Skin epidermis (tissue), 12 donors: ENCODE data around the gene SLC5A10.

Experiments used
- H3K27ac ChIP-seq, 21 experiments: fragments of 200-600 bp; sonication (generic) in 11 of 21; one replicate each; pipeline ENCODE4 v1.5.0; 2020; ENCODE audit warnings: mild to moderate bottlenecking in 3 of 21, inconsistent platforms in 2 of 21, moderate library complexity in 2 of 21
- H3K4me3 ChIP-seq, 7 experiments: fragments of 200-600 bp; sonication (generic) in 2 of 7; one replicate each; pipeline ENCODE4 v1.5.0; 2020; ENCODE audit warnings: inconsistent platforms in 2 of 7, mild to moderate bottlenecking in 2 of 7, moderate library complexity in 1 of 7

The SLC5A10 gene

DNA sequence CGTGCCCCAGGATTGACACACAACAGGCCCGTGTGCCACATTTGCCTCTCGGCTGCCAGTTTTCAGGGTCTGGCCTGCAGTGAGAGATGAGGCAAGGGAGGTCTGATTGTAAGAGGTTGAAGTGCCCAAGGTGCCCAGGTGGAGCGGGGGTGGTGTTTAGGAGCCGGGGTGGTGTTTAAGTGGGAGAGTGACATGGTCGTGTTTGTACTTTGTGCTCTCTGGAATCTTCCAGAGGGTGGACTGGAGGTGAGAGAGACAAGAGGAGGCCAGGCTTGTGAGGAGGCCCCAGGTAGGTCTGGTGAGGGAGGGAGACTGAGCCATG, 10.5 kb downstream of the SLC5A10 start:
- Histone ChIP-seq H3K4me3 (no peak overlapping the region), H3K27ac (no peak overlapping the region)

DNA sequence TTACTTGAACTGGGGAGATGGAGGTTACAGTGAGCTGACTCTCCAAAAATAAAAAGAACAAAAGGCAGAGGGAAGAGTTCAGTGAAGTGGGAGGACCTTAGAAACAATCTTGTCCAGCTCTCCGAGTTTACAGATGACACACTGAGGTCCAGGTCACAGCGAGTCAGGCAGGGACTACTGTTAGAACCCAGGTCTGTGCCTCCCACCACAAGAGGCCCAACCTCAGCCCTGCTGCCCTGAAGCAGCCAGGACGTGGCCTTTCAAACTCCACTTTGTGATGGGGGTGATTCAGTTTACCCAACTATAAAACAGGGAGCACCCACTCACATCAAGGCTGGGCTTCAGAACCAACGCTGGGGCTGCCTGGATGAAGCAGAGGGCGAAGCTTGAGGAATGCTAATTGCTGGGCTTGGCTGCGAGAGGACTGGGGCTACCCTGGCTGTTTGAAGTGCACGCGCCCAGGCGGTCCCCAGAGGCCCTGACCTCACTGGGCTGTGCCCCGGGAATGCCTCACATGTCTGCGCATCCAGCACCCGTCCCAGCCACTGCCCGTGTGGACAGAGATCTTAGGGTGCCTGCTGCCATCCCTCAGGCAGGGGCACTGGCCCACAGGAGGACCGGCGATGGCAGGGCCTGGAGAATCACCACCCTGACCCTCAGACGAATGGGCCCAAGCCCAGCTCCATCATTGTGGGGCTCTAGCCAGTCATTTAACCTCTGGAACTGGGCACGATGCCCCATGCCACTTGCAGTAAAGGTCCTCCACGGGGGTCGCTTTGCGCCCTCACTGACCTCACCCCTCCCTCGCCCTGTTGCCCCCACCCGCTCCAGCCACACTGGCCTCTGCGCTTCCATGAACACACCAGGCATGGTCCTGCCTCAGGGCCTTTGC, 11.4 kb downstream of the SLC5A10 start:
- Histone ChIP-seq H3K27ac (no peak overlapping the region), H3K4me3 (no peak overlapping the region)

DNA sequence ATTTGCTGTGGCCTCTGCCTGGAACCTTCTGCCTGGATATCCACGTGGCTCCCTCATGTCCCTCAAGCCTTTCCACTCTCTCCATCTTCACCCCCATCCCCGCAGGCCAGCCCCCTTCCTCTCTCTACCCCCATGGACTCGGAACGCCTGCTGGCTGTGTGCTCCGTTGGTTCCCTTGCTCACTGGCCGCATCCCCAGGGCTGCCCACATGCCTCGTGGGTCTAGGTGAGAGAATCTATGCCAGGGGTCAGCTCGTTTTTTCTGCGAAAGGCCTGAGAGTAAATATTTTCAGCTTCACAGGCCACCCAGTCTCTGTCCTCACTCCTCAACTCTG, 12.0 kb downstream of the SLC5A10 start:
- Histone ChIP-seq H3K27ac (no peak overlapping the region), H3K4me3 (no peak overlapping the region)

DNA sequence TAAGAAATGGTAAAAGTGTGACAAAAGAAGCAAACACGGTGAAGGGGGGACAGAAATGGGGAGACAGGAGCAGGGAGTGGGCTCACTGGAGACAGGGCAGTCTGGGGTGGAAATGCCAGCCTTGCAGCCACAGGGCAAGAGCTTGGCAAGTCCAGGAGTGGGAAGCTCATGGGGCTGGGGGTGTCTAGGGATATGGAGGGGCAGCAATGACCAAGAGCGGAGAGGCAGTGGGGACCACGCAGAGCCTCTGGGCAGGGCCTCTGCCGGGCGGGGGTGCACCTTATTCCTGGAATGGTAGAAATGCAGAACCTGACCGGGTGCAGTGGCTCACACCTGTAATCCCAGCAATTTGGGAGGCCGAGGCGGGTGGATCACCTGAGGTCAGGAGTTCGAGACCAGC, 12.6 kb downstream of the SLC5A10 start:
- Histone ChIP-seq H3K4me3 (no peak overlapping the region), H3K27ac (no peak overlapping the region)

DNA sequence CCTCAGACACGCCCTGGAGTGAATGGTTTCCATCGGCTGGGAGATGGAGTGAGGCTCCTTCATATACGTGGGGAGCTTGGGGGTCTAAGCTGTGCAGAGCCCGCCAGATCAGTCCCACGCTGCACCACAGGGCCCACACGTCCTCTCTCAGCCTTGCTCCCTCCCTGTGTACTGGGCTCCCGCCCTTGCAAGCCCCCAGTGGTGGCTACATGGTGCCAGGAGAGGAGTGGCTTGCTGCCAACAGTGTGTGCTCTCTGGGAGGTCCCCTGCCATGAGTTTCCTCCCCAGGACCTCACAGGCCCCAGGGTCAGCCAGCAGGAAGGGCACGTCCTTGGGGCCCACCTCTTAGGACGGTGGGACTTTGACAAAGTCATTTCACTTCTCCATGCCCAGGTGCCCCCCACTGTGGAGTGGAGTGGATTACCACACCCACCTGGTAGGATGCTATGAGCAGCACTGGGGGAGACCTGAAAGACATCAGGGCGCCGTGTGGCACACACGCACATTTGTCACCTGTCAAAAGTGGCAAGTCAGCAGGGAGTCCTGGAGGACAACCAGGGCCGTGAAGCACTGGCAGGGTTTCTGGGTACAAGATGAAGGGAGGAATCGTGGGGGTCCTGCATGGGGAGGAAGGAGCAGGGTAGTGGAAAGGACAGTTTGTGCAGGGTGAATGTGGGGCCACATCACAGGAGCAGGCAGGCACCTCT, 13.7 kb downstream of the SLC5A10 start:
- Histone ChIP-seq H3K27ac (no peak overlapping the region), H3K4me3 (no peak overlapping the region)

DNA sequence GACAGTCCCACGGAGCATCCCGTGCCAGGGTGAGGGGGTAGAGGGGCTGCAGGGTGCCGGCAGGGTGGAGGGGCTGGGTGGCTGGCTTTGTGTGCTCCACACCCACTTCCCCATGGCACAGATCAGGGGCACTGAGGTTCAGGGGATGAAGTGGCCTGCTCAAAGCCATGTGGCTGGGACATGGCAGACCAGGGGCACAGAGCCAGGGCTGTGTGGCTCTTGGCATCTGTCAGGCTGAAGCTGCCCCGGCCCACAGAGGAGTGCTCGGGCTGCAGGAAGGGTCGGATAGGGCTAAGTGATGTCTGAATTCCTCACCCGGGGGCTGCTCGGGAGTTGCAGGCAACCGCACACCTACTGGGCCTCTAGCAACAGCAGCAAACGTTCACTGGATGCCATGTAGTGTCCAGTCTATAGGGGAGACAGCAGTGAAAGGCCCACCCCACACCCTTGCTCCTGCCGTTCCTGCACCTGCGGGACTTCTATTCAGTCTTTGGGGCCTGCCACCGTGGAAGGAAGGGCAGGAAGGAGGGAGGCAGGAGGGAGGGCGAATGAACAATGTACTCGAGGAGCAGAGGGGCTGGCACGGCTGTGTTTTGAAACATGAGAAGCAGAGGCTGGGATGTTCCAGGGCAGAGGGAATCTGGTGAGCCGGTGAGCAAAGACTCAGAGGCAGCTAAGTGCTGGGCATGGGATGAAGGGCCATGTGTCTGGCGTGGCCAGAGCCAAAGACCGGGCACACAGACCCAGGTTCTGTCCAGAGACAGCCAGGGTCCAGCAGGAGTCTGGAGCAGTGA, 15.1 kb downstream of the SLC5A10 start:
- H3K27ac ChIP-seq = peak overlapping the region in 2 of 21 experiments; percentile 15 to 18
- H3K4me3 ChIP-seq = no peak overlapping the region

DNA sequence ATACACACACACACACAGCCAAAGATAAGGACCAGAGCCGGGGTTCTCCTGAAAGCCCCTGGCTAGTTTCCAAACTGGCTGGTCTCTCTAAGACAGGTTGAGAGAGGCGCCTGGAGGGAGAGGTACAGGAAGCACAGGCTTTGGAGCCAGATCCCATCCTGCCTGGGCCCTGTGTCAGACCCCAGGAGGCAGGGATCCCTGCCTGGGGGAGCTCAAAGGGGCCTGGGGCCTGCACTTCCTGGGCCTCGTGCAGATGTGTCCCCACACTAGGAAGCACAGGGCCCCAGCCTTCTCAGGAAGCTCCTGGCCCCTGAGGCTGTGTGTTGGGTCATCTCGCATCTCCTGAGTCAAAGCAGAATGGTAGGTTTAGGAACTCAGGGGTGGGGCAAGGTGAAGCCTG, 16.0 kb downstream of the SLC5A10 start:
- Histone ChIP-seq H3K4me3 (no peak overlapping the region), H3K27ac (peak overlapping the region in 14 of 21 experiments; percentile 15 to 65 (median 36))

DNA sequence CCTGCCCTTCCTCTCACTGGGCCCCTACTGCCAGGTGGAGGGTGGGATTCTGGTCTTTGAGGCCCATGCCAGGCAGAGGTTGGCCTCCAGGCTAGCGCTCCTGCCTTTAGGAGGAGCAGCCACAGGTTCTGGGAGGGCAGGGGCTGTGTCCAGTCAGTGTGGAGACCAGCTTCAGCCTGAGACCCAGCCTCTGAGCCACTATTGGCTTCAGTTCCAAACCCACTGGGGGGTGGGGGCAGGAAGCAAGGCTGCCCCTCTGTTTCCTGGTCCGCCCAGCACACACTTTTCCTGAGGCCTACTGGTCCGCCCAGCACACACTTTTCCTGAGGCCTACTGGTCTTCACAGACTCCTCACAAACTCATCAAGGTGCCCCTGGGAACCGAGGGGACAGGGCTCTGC, 16.4 kb downstream of the SLC5A10 start:
- Histone ChIP-seq H3K27ac (peak overlapping the region in 14 of 21 experiments; percentile 18 to 65 (median 42)), H3K4me3 (no peak overlapping the region)

DNA sequence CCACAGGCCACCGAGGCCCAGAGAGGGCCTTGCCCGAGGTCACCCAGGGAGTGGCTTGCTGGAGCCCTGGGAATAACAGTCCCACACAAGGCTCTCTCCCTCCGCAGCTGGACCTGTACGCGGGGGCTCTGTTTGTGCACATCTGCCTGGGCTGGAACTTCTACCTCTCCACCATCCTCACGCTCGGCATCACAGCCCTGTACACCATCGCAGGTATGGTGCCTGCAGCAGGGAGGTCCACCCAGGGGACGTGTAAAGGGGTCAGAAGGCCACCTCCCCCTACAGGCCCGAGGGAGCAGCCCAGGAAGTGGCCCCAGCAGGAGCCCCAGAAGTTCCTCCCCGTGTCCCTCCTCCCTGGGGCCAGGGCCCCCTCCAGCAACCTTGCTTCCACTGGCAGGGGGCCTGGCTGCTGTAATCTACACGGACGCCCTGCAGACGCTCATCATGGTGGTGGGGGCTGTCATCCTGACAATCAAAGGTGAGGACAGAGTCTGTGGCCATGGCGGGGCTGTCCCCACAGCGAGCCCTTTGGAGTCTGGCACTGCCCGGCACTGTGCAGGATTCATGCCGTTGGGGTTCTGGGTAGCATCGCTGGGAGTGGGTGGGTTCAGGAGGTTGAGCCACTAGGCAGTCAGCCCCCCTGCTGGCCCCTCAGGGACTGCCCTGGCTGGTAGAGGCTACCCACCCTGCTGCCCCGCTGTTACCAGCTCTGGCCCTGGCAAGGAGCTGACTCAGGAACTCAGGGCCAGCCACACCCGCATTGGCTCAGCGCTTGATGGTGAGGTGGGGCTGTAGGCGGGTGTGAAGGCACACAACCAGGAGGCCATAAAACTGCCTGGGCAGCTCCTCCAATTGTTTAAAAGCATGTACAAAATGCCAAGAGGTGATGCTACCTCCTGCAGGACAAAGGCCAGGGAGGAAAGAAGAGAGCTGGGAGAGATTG, 17.3 kb downstream of the SLC5A10 start:
- H3K4me3 ChIP-seq = no peak overlapping the region
- peak overlapping the region in 12 of 21 experiments; percentile 3 to 55 (median 42) for H3K27ac ChIP-seq

DNA sequence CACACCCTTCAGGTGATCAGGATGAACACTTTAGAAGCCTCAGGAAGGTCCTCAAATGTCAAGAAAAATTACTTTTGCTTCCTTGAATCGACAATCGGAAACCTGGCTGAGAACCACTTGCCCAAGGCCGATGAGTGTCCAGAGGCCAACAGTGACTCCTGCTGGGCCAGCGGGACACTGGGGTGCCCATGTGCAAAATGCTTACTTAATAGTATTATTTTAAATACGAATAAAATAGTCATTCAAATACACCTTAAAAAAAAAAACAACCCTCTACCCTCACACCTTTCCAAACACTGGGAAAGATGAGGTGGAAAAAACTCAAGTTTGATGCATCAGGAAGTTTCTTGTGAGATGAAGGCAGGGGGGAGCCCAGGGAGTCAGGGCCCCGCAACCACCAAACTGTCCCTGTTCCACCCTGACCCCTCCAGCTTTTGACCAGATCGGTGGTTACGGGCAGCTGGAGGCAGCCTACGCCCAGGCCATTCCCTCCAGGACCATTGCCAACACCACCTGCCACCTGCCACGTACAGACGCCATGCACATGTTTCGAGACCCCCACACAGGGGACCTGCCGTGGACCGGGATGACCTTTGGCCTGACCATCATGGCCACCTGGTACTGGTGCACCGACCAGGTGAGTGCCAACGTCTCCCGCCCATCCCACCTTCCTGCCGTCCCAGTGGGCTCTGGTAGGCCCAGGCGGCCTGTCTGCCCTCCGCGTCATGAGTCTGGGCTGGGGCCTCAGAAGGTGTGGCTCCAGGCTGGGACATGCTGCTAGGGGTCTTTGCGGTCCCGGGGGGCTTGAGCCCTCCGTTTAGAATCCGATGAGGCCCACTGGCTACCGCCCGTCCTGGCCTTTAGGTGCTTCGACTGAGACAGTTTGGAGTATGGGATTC, 18.9 kb downstream of the SLC5A10 start:
- Histone ChIP-seq H3K27ac (peak overlapping the region in 5 of 21 experiments; percentile 1 to 43 (median 32)), H3K4me3 (no peak overlapping the region)

DNA sequence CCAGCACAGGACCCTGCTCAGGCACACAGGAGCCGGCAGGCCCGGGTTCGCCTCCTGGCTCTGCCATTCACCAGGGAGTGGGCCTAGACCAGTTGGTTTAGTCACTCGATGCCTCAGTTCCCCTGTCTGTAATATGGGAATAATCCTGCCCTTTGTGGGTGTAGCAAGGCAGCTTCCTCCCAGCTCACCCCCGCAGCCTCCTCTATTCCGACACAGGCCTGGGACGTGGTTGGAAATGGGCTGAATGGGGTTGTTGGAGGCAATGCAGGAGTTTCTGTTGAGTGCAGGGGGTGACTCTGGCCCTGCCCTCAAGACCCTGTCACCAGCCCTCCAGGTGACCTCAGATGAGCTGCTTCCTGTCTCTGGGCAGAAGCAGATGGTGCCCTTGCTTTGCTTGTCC, 19.8 kb downstream of the SLC5A10 start:
- no peak overlapping the region for H3K27ac ChIP-seq
- H3K4me3 ChIP-seq = no peak overlapping the region

DNA sequence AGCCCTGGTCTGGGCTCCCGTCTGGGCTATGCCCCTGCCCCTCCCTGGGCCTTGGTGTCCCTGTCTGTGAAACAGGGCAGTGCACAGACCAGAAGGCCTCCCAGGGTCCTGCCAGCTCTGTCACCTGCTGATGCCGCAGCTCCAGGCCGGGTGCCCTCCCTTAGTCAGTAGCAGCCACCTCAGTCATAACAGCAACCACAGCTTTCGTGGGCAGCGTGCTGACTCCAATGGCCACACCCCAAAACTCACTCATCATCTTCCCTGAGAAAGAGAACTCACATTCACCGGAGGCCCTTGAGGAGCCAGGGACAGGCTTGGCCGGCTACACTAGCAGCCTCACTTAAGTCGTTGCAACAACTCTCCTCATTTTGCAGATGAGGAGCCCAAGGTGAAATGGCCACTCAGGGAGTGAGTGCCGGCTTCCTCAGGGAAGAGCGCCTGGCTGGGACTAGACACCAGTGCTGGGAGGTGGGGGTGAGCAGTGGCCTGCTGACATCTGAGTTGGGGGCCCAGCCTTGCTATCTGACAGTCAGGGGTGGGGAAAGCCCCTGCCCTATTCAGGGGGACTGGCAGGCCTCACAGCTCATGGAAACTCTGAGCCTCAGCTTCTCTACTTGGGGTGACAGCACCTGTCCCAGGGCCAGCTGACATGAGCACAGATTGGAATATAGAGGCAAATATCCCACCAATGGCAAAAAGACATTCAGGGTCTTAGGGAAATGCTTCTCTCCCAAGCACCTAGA, 22.6 kb downstream of the SLC5A10 start:
- H3K4me3 ChIP-seq = no peak overlapping the region
- H3K27ac ChIP-seq = peak overlapping the region in 10 of 21 experiments; percentile 8 to 62 (median 33)

DNA sequence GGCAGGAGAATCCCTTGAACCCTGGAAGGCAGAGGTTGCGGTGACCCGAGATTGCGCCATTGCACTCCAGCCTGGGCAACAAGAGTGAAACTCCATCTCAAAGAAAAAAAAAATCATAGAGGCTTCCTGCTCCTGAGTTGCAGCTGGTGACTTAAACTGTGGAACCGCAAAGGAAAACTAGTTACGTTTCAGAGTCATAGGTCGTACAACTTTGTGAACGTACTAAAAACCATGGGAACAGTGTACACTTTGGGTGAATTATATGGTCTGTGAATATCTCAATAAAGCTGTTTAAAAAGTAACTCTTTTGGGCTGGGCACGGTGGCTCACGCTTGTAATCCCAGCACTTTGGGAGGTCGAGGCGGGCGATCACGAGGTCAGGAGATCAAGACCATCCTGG, 23.6 kb downstream of the SLC5A10 start:
- Histone ChIP-seq H3K4me3 (no peak overlapping the region), H3K27ac (peak overlapping the region in 1 of 21 experiments; percentile 62)

DNA sequence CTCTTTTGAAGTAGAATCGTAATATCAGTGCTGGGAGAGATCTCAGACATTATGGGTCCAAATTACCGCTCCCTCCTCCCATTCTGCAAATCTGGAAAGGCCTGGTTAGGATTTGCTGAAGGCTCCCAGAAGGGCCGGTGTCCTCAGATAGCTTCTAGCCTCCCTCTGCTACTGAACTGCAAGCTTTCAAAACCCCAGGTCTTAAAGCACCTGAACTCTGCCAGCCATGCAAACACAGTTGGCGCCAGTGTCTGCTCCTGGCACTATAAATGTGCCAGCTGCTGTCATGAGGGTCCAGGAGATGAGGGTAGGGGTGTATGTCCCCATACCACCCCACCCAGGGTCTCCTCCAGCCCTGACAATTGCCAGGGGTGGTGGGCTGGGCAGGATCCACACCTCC, 24.2 kb downstream of the SLC5A10 start:
- Histone ChIP-seq H3K4me3 (no peak overlapping the region), H3K27ac (no peak overlapping the region)

DNA sequence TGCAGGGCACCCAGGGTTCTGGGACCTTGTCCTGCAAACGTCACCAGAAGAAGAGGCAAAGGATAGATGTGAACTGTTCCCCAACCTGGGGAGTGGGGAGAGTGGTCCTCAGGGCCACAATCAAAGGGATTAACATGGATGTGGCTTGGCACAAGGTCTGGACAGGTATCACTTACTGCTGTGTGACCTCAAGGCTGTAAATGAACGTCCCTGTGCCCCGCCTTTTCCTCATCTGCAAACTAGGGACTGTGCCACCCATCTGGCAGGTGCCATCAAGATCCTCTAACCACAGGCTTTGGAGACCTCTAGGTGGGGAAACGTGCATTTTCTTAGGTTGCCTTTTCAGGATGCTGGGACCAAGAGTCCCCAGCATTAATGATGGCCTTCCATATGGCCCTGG, 25.1 kb downstream of the SLC5A10 start:
- H3K27ac ChIP-seq = no peak overlapping the region
- H3K4me3 ChIP-seq = no peak overlapping the region

DNA sequence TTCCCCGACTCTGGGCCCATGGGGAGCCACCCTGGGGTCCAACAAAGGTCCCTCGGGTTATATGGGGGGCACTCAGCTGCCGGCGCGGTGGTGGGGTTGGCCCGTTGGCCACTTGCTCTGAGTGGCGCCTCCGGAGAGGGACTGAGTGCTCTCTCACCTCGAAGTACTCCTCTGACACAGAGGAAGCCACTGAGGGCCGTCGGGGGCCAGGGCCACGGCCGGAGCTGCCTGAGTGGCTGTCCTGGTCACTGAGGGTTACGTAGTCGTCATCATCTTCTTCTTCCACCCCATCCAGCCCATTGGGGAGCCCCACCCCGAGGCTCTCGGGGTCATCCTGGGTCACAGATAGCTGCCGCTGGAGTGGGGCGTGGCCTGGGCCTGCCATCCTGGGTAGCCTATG, 25.7 kb downstream of the SLC5A10 start:
- Histone ChIP-seq H3K27ac (no peak overlapping the region), H3K4me3 (no peak overlapping the region)

DNA sequence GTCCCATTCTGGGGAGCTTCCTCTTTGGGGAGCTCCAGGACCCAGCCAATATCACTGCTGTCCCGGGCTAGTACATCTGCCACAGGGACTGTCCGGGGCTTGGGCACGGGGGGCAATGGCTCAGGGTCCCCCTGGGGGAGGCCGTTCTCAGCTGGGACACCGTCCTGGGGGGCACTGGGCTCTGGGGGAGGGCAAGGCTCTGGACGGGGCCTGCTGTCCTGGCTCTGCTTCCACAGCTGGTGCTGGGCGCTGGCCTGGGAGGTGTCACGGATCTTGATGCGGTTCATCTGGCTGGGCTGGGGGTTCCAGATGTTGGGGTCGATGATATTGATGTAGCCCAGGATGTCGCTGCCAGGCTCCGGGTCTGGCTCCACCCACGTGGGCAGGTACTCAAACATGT, 26.1 kb downstream of the SLC5A10 start:
- Histone ChIP-seq H3K4me3 (no peak overlapping the region), H3K27ac (no peak overlapping the region)

DNA sequence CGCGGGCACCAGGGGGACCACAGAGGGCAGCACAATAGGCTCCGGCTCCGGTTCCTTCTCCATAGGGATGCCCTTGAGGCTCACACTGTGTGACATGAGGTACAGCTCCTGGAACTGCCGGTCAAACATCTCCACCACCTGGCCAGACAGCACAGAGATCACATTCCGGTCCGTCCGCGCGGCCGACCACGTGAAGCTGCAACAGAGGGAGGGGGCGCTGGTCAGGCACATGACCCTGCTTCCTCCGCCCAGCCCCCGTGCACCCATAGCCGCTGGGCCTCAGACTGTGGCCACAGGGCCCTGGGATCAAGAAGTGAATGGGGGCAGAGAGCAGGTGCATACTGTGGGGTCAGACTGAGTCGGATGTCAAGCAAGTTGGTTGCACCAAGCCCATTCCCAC, 26.7 kb downstream of the SLC5A10 start:
- H3K27ac ChIP-seq = no peak overlapping the region
- H3K4me3 ChIP-seq = no peak overlapping the region
